T-helper 2 cell treated with Interferon-gamma antibody and Interleukin-4, amounts not matched to agents 5 μg/mL and 100 μg/mL, for 36 hours (primary cell): ENCODE data around the gene TBX20.
"Not testable (repeated sequence)": the region's sequence is repeated elsewhere in the genome, so short reads cannot be mapped to it uniquely, and the experiment has no call there.

ENCODE experiments used
- DNase-seq: peaks from one replicate; pipeline ENCODE4 v3.0.0; 2021; ENCODE audit warnings: low spot score
- H3K27ac Mint-ChIP-seq: one replicate; pipeline ENCODE4 v1.8.0; 2021; ENCODE audit warnings: mild to moderate bottlenecking, mixed read lengths
- H3K27me3 Mint-ChIP-seq: one replicate; pipeline ENCODE4 v1.8.0; 2021; ENCODE audit warnings: low read depth, mixed read lengths
- H3K36me3 Mint-ChIP-seq: one replicate; pipeline ENCODE4 v1.8.0; 2021; ENCODE audit warnings: low read depth, mixed read lengths
- H3K4me1 Mint-ChIP-seq: one replicate; pipeline ENCODE4 v1.8.0; 2021; ENCODE audit warnings: low read depth, mixed read lengths
- H3K4me3 Mint-ChIP-seq: one replicate; pipeline ENCODE4 v1.8.0; 2022; ENCODE audit warnings: mild to moderate bottlenecking, moderate library complexity, mixed read lengths
- H3K9me3 Mint-ChIP-seq: one replicate; pipeline ENCODE4 v1.8.0; 2021; ENCODE audit warnings: mixed read lengths

Gene TBX20

GRCh38 chr7:35250452-35250851 is 3.4 kb downstream of the TBX20 start:
- Mint-ChIP-seq H3K27me3 (peaks cover 78% of the 10 kb centered on the region), H3K9me3 (peaks cover 4% of the 10 kb centered on the region), H3K36me3 (no peaks in the 10 kb centered on the region), H3K27ac (no peak overlapping the region), H3K4me3 (no peak overlapping the region), H3K4me1 (peaks cover 15% of the 10 kb centered on the region)
- no peak for DNase-seq

- DNase-seq, result no peak
- no peak overlapping the region for H3K27ac Mint-ChIP-seq
- peaks cover 15% of the 10 kb centered on the region for H3K4me1 Mint-ChIP-seq
- H3K4me3 Mint-ChIP-seq, result no peak overlapping the region
- no peaks in the 10 kb centered on the region for H3K36me3 Mint-ChIP-seq
- no peaks in the 10 kb centered on the region for H3K9me3 Mint-ChIP-seq
- H3K27me3 Mint-ChIP-seq, result peaks cover 73% of the 10 kb centered on the region
Observed at GRCh38 chr7:35249537-35249907, 4.4 kb downstream of the TBX20 start.

GRCh38 chr7:35248576-35249536 is 5.0 kb downstream of the TBX20 start:
- H3K27me3 Mint-ChIP-seq, result peaks cover 73% of the 10 kb centered on the region
- no peak overlapping the region for H3K4me3 Mint-ChIP-seq
- DNase-seq, result no peak
- H3K36me3 Mint-ChIP-seq, result no peaks in the 10 kb centered on the region
- H3K4me1 Mint-ChIP-seq, result peaks cover 13% of the 10 kb centered on the region
- H3K9me3 Mint-ChIP-seq, result no peaks in the 10 kb centered on the region
- H3K27ac Mint-ChIP-seq, result no peak overlapping the region

- no peak for DNase-seq
- Mint-ChIP-seq H3K4me1 (peaks cover 9% of the 10 kb centered on the region), H3K36me3 (no peaks in the 10 kb centered on the region), H3K27ac (no peak overlapping the region), H3K9me3 (no peaks in the 10 kb centered on the region), H3K27me3 (peaks cover 60% of the 10 kb centered on the region), H3K4me3 (no peak overlapping the region)
Observed at GRCh38 chr7:35246819-35247218, 7.1 kb downstream of the TBX20 start.

- Mint-ChIP-seq H3K9me3 (no peaks in the 10 kb centered on the region), H3K27me3 (peaks cover 19% of the 10 kb centered on the region), H3K27ac (no peak overlapping the region), H3K4me1 (peaks cover 2% of the 10 kb centered on the region), H3K36me3 (no peaks in the 10 kb centered on the region), H3K4me3 (no peak overlapping the region)
- DNase-seq, result no peak
Observed at GRCh38 chr7:35241884-35242283, 12.0 kb downstream of the TBX20 start.

GRCh38 chr7:35241436-35241835 is 12.5 kb downstream of the TBX20 start:
- Mint-ChIP-seq H3K4me3 (no peak overlapping the region), H3K4me1 (peaks cover 2% of the 10 kb centered on the region), H3K27me3 (peaks cover 18% of the 10 kb centered on the region), H3K9me3 (no peaks in the 10 kb centered on the region), H3K36me3 (no peaks in the 10 kb centered on the region), H3K27ac (no peak overlapping the region)
- DNase-seq, result no peak

- peaks cover 18% of the 10 kb centered on the region for H3K27me3 Mint-ChIP-seq
- not testable (repeated sequence) for H3K4me3 Mint-ChIP-seq, H3K27ac Mint-ChIP-seq, DNase-seq, H3K36me3 Mint-ChIP-seq, H3K4me1 Mint-ChIP-seq, H3K9me3 Mint-ChIP-seq
Observed at GRCh38 chr7:35241008-35241407, 12.9 kb downstream of the TBX20 start.

- H3K27ac Mint-ChIP-seq, H3K4me1 Mint-ChIP-seq, DNase-seq, H3K9me3 Mint-ChIP-seq, H3K36me3 Mint-ChIP-seq, H3K4me3 Mint-ChIP-seq: not testable (repeated sequence)
- peaks cover 11% of the 10 kb centered on the region for H3K27me3 Mint-ChIP-seq
Observed at GRCh38 chr7:35238456-35238855, 15.4 kb downstream of the TBX20 start.

GRCh38 chr7:35232994-35233393 is 20.9 kb downstream of the TBX20 start:
- Mint-ChIP-seq H3K4me3 (no peak overlapping the region), H3K4me1 (peaks cover 5% of the 10 kb centered on the region), H3K27me3 (peaks cover 6% of the 10 kb centered on the region), H3K36me3 (no peaks in the 10 kb centered on the region), H3K9me3 (no peaks in the 10 kb centered on the region), H3K27ac (no peak overlapping the region)
- no peak for DNase-seq

- not testable (repeated sequence) for H3K36me3 Mint-ChIP-seq, H3K4me3 Mint-ChIP-seq, H3K27me3 Mint-ChIP-seq
Observed at GRCh38 chr7:35231221-35231620, 22.7 kb downstream of the TBX20 start.

GRCh38 chr7:35229116-35229780 is 24.7 kb downstream of the TBX20 start:
- H3K4me3 Mint-ChIP-seq, H3K27me3 Mint-ChIP-seq, H3K4me1 Mint-ChIP-seq, DNase-seq, H3K36me3 Mint-ChIP-seq, H3K9me3 Mint-ChIP-seq, H3K27ac Mint-ChIP-seq: not testable (repeated sequence)

More at GRCh38 chr7:35231221-35231620, 22.7 kb downstream of the TBX20 start:
- not testable (repeated sequence) for H3K4me1 Mint-ChIP-seq, DNase-seq, H3K27ac Mint-ChIP-seq, H3K9me3 Mint-ChIP-seq

- H3K4me3 Mint-ChIP-seq, H3K27ac Mint-ChIP-seq, H3K9me3 Mint-ChIP-seq, H3K36me3 Mint-ChIP-seq, DNase-seq, H3K4me1 Mint-ChIP-seq, H3K27me3 Mint-ChIP-seq: not testable (repeated sequence)
Observed at GRCh38 chr7:35228496-35229051, 25.3 kb downstream of the TBX20 start.

- not testable (repeated sequence) for H3K4me1 Mint-ChIP-seq, H3K27ac Mint-ChIP-seq, H3K4me3 Mint-ChIP-seq, DNase-seq, H3K36me3 Mint-ChIP-seq, H3K9me3 Mint-ChIP-seq
- H3K27me3 Mint-ChIP-seq, result peaks cover 14% of the 10 kb centered on the region
Observed at GRCh38 chr7:35227438-35227837, 26.5 kb downstream of the TBX20 start.

GRCh38 chr7:35222445-35222844 is 31.5 kb downstream of the TBX20 start:
- not testable (repeated sequence) for H3K36me3 Mint-ChIP-seq, H3K9me3 Mint-ChIP-seq, H3K4me3 Mint-ChIP-seq, H3K4me1 Mint-ChIP-seq, DNase-seq, H3K27ac Mint-ChIP-seq
- H3K27me3 Mint-ChIP-seq, result peaks cover 15% of the 10 kb centered on the region
